22Rv1 (cell line): ENCODE data around the gene MXRA7.

Experiments
- ZFX ChIP-seq: fragments of 450-650 bp; IDR thresholded peaks from 2 replicates; pipeline ENCODE4 v1.6.1; 2017; ENCODE audit warnings: antibody characterized with exemption, borderline replicate concordance
- TF ChIP-seq, protein P1 (sequence below): fragments of 450-650 bp; IDR thresholded peaks from 2 replicates; pipeline ENCODE4 v1.5.1; 2017; ENCODE audit warnings: mild to moderate bottlenecking

DNA sequence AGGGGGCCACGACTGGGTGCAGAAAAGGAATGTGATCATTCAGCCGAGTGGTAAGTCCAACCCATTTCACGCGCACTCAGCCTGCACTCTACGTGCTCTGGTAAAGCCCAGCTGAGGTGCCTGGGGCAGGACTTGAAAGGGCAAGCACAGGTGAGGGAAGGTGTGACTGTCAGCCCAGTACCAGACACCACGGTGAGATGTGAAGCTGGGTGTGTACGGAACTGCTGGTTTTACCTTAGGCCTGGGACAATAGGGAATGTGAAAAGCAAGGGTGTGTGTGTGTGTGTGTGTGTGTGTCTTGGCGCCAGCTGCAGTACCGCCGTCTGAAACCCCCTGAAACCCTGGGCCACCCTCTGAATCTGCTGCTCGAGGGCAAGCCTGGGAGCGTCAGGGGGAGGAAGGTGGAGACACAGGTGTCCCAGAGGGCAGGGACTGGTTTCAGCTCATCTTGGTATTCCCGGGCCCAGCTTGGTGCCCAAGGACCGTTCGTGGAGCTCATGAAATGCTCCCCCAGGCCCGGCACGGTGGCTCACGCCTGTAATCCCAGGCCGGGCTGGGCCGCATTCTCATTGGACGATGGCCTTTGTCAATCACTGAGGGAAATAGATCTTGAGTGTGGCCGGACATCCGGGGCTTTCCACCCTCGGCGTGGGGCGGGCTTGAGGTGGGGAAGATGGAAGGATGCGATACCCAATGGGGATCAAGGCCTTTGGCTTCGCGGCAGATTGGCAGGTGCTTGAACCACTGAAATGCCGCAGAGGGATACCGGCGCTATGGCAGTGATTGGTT is 39.4 kb downstream of the MXRA7 start:
- TF ChIP-seq, protein P1, sequence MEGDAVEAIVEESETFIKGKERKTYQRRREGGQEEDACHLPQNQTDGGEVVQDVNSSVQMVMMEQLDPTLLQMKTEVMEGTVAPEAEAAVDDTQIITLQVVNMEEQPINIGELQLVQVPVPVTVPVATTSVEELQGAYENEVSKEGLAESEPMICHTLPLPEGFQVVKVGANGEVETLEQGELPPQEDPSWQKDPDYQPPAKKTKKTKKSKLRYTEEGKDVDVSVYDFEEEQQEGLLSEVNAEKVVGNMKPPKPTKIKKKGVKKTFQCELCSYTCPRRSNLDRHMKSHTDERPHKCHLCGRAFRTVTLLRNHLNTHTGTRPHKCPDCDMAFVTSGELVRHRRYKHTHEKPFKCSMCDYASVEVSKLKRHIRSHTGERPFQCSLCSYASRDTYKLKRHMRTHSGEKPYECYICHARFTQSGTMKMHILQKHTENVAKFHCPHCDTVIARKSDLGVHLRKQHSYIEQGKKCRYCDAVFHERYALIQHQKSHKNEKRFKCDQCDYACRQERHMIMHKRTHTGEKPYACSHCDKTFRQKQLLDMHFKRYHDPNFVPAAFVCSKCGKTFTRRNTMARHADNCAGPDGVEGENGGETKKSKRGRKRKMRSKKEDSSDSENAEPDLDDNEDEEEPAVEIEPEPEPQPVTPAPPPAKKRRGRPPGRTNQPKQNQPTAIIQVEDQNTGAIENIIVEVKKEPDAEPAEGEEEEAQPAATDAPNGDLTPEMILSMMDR: no peak
- no peak for TF ChIP-seq ZFX
